IMR-90 (cell line): ENCODE results near the gene DCUN1D1. TPM values are rescaled to one million over a fixed set of nuclear protein-coding genes. Genes with fewer than 3 reads are reported as not detected.

Experiments
- ATAC-seq: fragments of 200-7000 bp; cut with Tn5 transposase; 2 replicates; pipeline ENCODE4 v1.9.1; 2020; ENCODE audit warnings: low read depth, mild to moderate bottlenecking, moderate library complexity
- BruUV-seq: library from RNA; stranded (reverse); fragments of 400-500 nt; replicated peaks from 2 replicates; lab custom pipeline; 2021; lab: Mats Ljungman, UMichigan
- CTCF ChIA-PET: fragments of 300-600 bp; formaldehyde crosslinking; extraction: SDS; loops from one replicate; lab custom pipeline; 2021; ENCODE audit warnings: antibody characterized with exemption; lab: Yijun Ruan, JAX
- POLR2A ChIA-PET: fragments of 300-600 bp; sonication (Branson Sonifier 250); formaldehyde crosslinking; loops from one replicate; lab custom pipeline; 2022; ENCODE audit warnings: antibody characterized with exemption; ENCODE audit not compliant: unreplicated experiment; lab: Charles Lee
- DNase-seq: peaks from one replicate; pipeline ENCODE4 v3.0.0; 2013
- H2AFZ ChIP-seq: replicated peaks from 2 replicates; pipeline ENCODE3; 2013; ENCODE audit warnings: low read length, mild to moderate bottlenecking; ENCODE audit not compliant: poor library complexity
- H2AK5ac ChIP-seq: 2 replicates; pipeline ENCODE4 v1.6.1; 2013; ENCODE audit warnings: low read depth, low read length, inconsistent platforms
- H2AK9ac ChIP-seq: replicated peaks from 2 replicates; pipeline ENCODE3; 2013; ENCODE audit warnings: mild to moderate bottlenecking, low read depth, low read length, moderate library complexity; ENCODE audit not compliant: poor library complexity
- H2BK120ac ChIP-seq: 2 replicates; pipeline ENCODE4 v1.6.1; 2013; ENCODE audit warnings: low read depth, low read length, inconsistent platforms
- H2BK15ac ChIP-seq: 3 replicates; pipeline ENCODE4 v1.6.1; 2013; ENCODE audit warnings: low read depth, low read length, inconsistent platforms
- H2BK20ac ChIP-seq: 2 replicates; pipeline ENCODE4 v1.6.1; 2013; ENCODE audit warnings: low read depth, mild to moderate bottlenecking, inconsistent platforms, low read length, moderate library complexity
- H2BK5ac ChIP-seq: 2 replicates; pipeline ENCODE4 v1.6.1; 2013; ENCODE audit warnings: mild to moderate bottlenecking, low read depth, low read length, inconsistent platforms; ENCODE audit not compliant: poor library complexity, severe bottlenecking
- H3K14ac ChIP-seq: replicated peaks from 2 replicates; pipeline ENCODE4 v1.6.1; 2013; ENCODE audit warnings: low read depth, low read length, inconsistent platforms
- H3K18ac ChIP-seq: 2 replicates; pipeline ENCODE4 v1.6.1; 2013; ENCODE audit warnings: low read depth, low read length, control low read depth
- H3K23ac ChIP-seq: 2 replicates; pipeline ENCODE4 v1.6.1; 2013; ENCODE audit warnings: low read depth, low read length, inconsistent platforms
- H3K27ac ChIP-seq: 2 replicates; pipeline ENCODE4 v1.5.1; 2013; ENCODE audit warnings: mild to moderate bottlenecking, control low read depth, low read length; ENCODE audit not compliant: insufficient read depth
- H3K27me3 ChIP-seq: 2 replicates; pipeline ENCODE4 v1.6.1; 2013; ENCODE audit warnings: low read length; ENCODE audit not compliant: control insufficient read depth, insufficient read depth
- H3K36me3 ChIP-seq: 2 replicates; pipeline ENCODE4 v1.6.1; 2013; ENCODE audit warnings: low read length, mixed read lengths; ENCODE audit not compliant: control insufficient read depth, insufficient read depth
- H3K4ac ChIP-seq: 2 replicates; pipeline ENCODE4 v1.6.1; 2013; ENCODE audit warnings: low read depth, low read length, inconsistent platforms
- H3K4me1 ChIP-seq: 2 replicates; pipeline ENCODE4 v1.6.1; 2013; ENCODE audit warnings: low read length, mixed read lengths; ENCODE audit not compliant: control insufficient read depth, insufficient read depth
- H3K4me2 ChIP-seq: 2 replicates; pipeline ENCODE4 v1.6.1; 2013; ENCODE audit warnings: low read depth, mild to moderate bottlenecking, control low read depth, low read length, moderate library complexity
- H3K4me3 ChIP-seq: 2 replicates; pipeline ENCODE4 v1.5.1; 2013; ENCODE audit warnings: low read depth, mild to moderate bottlenecking, control low read depth, low read length, moderate library complexity; ENCODE audit not compliant: insufficient read depth
- H3K56ac ChIP-seq: 2 replicates; pipeline ENCODE4 v1.6.1; 2013; ENCODE audit warnings: low read length, inconsistent platforms; ENCODE audit not compliant: insufficient read depth; ENCODE audit errors: extremely low read depth
- H3K79me1 ChIP-seq, 2 experiments: 2 replicates each; pipeline ENCODE4 v1.6.1; 2013; ENCODE audit warnings: low read length in 2 of 2, inconsistent platforms in 1 of 2, low read depth in 1 of 2
- H3K9ac ChIP-seq: 2 replicates; pipeline ENCODE4 v1.6.1; 2013; ENCODE audit warnings: low read depth, low read length, control low read depth
- H3K9me1 ChIP-seq: 2 replicates; pipeline ENCODE4 v1.6.1; 2013; ENCODE audit warnings: low read length, inconsistent platforms; ENCODE audit not compliant: insufficient read depth
- H3K9me3 ChIP-seq: 2 replicates; pipeline ENCODE4 v1.6.1; 2013; ENCODE audit warnings: low read length; ENCODE audit not compliant: control insufficient read depth, insufficient read depth
- H4K20me1 ChIP-seq: 2 replicates; pipeline ENCODE4 v1.6.1; 2013; ENCODE audit warnings: low read length, inconsistent platforms; ENCODE audit not compliant: insufficient read depth
- H4K5ac ChIP-seq: 2 replicates; pipeline ENCODE4 v1.6.1; 2013; ENCODE audit warnings: mild to moderate bottlenecking, low read depth, low read length, control low read depth
- H4K8ac ChIP-seq, 2 experiments: 2 replicates each; pipeline ENCODE4 v1.6.1; 2013; ENCODE audit warnings: low read depth in 2 of 2, low read length in 2 of 2, control low read depth in 1 of 2, inconsistent platforms in 1 of 2
- H4K91ac ChIP-seq: 2 replicates; pipeline ENCODE4 v1.6.1; 2013; ENCODE audit warnings: low read depth, low read length, inconsistent platforms; ENCODE audit not compliant: insufficient read depth
- BHLHE40 ChIP-seq: fragments of 150-350 bp; IDR thresholded peaks from 2 replicates; pipeline ENCODE4 v1.6.1; 2016; ENCODE audit warnings: mild to moderate bottlenecking, low read depth, low read length
- CEBPB ChIP-seq: IDR thresholded peaks from 2 replicates; pipeline ENCODE4 v1.6.1; 2012; ENCODE audit warnings: low read depth, low read length, improper control_type of control experiment
- CHD1 ChIP-seq: IDR thresholded peaks from 2 replicates; pipeline ENCODE4 v1.6.1; 2012; ENCODE audit warnings: low read depth, low read length, improper control_type of control experiment
- CTCF ChIP-seq: conservative IDR thresholded peaks from 2 replicates; pipeline ENCODE4 v1.5.1; 2012; ENCODE audit warnings: mild to moderate bottlenecking, low read depth, low read length, improper control_type of control experiment
- ELK1 ChIP-seq: fragments of 150-350 bp; IDR thresholded peaks from 2 replicates; pipeline ENCODE4 v1.6.1; 2016; ENCODE audit warnings: low read depth, mild to moderate bottlenecking, low read length, moderate library complexity, borderline replicate concordance
- FOS ChIP-seq: fragments of 150-350 bp; IDR thresholded peaks from 2 replicates; pipeline ENCODE4 v1.6.1; 2016; ENCODE audit warnings: low read depth, low read length
- MAFK ChIP-seq: IDR thresholded peaks from 2 replicates; pipeline ENCODE4 v1.6.1; 2012; ENCODE audit warnings: low read depth, low read length, improper control_type of control experiment
- MAZ ChIP-seq: IDR thresholded peaks from 2 replicates; pipeline ENCODE4 v1.6.1; 2012; ENCODE audit warnings: low read depth, mild to moderate bottlenecking, low read length, improper control_type of control experiment, moderate library complexity, borderline replicate concordance
- MXI1 ChIP-seq: IDR thresholded peaks from 2 replicates; pipeline ENCODE4 v1.6.1; 2012; ENCODE audit warnings: low read depth, mild to moderate bottlenecking, low read length, moderate library complexity, borderline replicate concordance
- NFE2L2 ChIP-seq: fragments of 150-350 bp; IDR thresholded peaks from 2 replicates; pipeline ENCODE4 v1.6.1; 2016; ENCODE audit warnings: low read depth, mild to moderate bottlenecking, low read length
- POLR2A ChIP-seq: IDR thresholded peaks from 2 replicates; pipeline ENCODE4 v1.6.1; 2012; ENCODE audit warnings: mild to moderate bottlenecking, low read depth, low read length
- RAD21 ChIP-seq: IDR thresholded peaks from 2 replicates; pipeline ENCODE4 v1.6.1; 2012; ENCODE audit warnings: low read length, improper control_type of control experiment
- RCOR1 ChIP-seq: IDR thresholded peaks from 2 replicates; pipeline ENCODE4 v1.6.1; 2012; ENCODE audit warnings: mild to moderate bottlenecking, low read length, improper control_type of control experiment; ENCODE audit not compliant: insufficient replicate concordance
- RFX5 ChIP-seq: IDR thresholded peaks from 2 replicates; pipeline ENCODE4 v1.8.0; 2012; ENCODE audit warnings: low read depth, mild to moderate bottlenecking, low read length, moderate library complexity
- SMC3 ChIP-seq: fragments of 150-350 bp; IDR thresholded peaks from 2 replicates; pipeline ENCODE4 v1.6.1; 2016; ENCODE audit warnings: low read depth, mild to moderate bottlenecking, antibody characterized with exemption, low read length, moderate library complexity
- USF2 ChIP-seq: fragments of 150-350 bp; IDR thresholded peaks from 2 replicates; pipeline ENCODE4 v1.6.1; 2017; ENCODE audit warnings: mild to moderate bottlenecking, antibody characterized with exemption, low read length, low read depth
- WGBS, 2 experiments: methylation state at CpG; one replicate each; pipeline versions ENCODE4 v1.1.5 to v1.1.7; 2013; ENCODE audit warnings: missing lambda C conversion rate in 2 of 2; ENCODE audit not compliant: insufficient read length in 1 of 2; ENCODE audit errors: extremely low coverage in 2 of 2; 5-methylcytosine and 5-hydroxymethylcytosine counted together
- dilution Hi-C: fragments of 300-500 bp; cut with HindIII; formaldehyde crosslinking; loops from one replicate; pipeline ENCODE4 v1.14.3; 2018; ENCODE audit warnings: low sequenced_read_pairs; ENCODE audit not compliant: unreplicated experiment
- in situ Hi-C: fragments of 300-500 bp; cut with MboI; formaldehyde crosslinking; loops from 3 replicates; pipeline ENCODE4 v1.14.3; 2019; ENCODE audit warnings: low sequenced_read_pairs, inconsistent platforms, mixed read lengths
- intact Hi-C: fragments of 100-400 bp; cut with micrococcal nuclease; formaldehyde crosslinking; loops from 2 replicates; pipeline ENCODE4 v1.10.0; 2022
- polyA plus RNA-seq, 3 experiments: library from polyadenylated mRNA; depleted of rRNA; stranded (reverse); fragments of >200 nt; gene quantifications; 2 replicates each; pipeline ENCODE4 v1.2.3, GENCODE V29; 2012; ENCODE audit warnings: low replicate concordance in 1 of 3
- total RNA-seq: library from RNA; depleted of rRNA; stranded (reverse); fragments of >200 nt; gene quantifications from 2 replicates; pipeline ENCODE4 v1.2.3, GENCODE V29; 2012

Gene DCUN1D1
- total and polyA plus RNA-seq, 2 of the 4 experiments (the other 2 are of a cell fraction) = 12.5 to 17.7 TPM

- POLR2A ChIA-PET = no interaction called here
- no peaks in the 10 kb centered on the region for H4K20me1 ChIP-seq
- in situ Hi-C loops = no loop called here
Observed at GRCh38 chr3:182940266-182940808, 40.0 kb downstream of the DCUN1D1 start.

More at GRCh38 chr3:182940266-182940808, 40.0 kb downstream of the DCUN1D1 start:
- no peak overlapping the region for H3K4me3 ChIP-seq
- no CpG with 5 or more reads among the region's 4 CpGs for WGBS, 2 experiments
- CTCF ChIA-PET = interaction anchor here (0.5 kb wide), 1 partner anchor 31 kb away, joined by 3 read pairs; no protein-coding TSS in a partner anchor
- H3K79me1 ChIP-seq = no peaks in the 10 kb centered on the region
- no peak overlapping the region for H3K18ac ChIP-seq
- no peak overlapping the region for H3K14ac ChIP-seq
- H3K9me3 ChIP-seq = no peaks in the 10 kb centered on the region
- no peaks in the 10 kb centered on the region for H3K4me1 ChIP-seq
- no peak overlapping the region for H3K4ac ChIP-seq
- BruUV-seq = no TSS peak
- H3K9me1 ChIP-seq = 0 out of 2 replicates have a peak, but pooled peaks cover 3% of the 10 kb centered on the region
- ATAC-seq = no peak
- H3K36me3 ChIP-seq = no peaks in the 10 kb centered on the region
- no peak overlapping the region for H3K4me2 ChIP-seq
- H2BK5ac ChIP-seq = no peak overlapping the region
- no peak for DNase-seq
- dilution Hi-C loops = no loop called here
- H4K91ac ChIP-seq = no peak overlapping the region
- H3K27ac ChIP-seq = no peak overlapping the region
- no peak overlapping the region for H2AK5ac ChIP-seq
- no peak overlapping the region for H3K56ac ChIP-seq
- H2BK120ac ChIP-seq = no peak overlapping the region
- intact Hi-C loops = no loop called here
- no peak overlapping the region for H4K5ac ChIP-seq
- H2BK20ac ChIP-seq = no peak overlapping the region
- H2BK15ac ChIP-seq = no peak overlapping the region
- H2AK9ac ChIP-seq = no peak overlapping the region
- no peaks in the 10 kb centered on the region for H3K27me3 ChIP-seq
- no peak overlapping the region for H3K9ac ChIP-seq
- H3K23ac ChIP-seq = no peak overlapping the region
- TF ChIP-seq RAD21 (no peak), SMC3 (no peak), RFX5 (no peak), MAZ (no peak), CTCF (no peak), CHD1 (no peak), BHLHE40 (no peak), MXI1 (no peak), NFE2L2 (no peak), ELK1 (no peak), MAFK (no peak), FOS (no peak), USF2 (no peak), RCOR1 (no peak), POLR2A (no peak), CEBPB (no peak)
- no peak overlapping the region for H2AFZ ChIP-seq
- H4K8ac ChIP-seq = no peak overlapping the region
